ENCODE measurements around the gene GPR141. TPM values are rescaled to one million over a fixed set of nuclear protein-coding genes. Genes with fewer than 3 reads are reported as not detected.

The GPR141 gene
- total and polyA plus RNA-seq, 2 donors (not counting 3 experiments of a cell fraction or from before 2014, with no cell fraction given), result not detected

DNA sequence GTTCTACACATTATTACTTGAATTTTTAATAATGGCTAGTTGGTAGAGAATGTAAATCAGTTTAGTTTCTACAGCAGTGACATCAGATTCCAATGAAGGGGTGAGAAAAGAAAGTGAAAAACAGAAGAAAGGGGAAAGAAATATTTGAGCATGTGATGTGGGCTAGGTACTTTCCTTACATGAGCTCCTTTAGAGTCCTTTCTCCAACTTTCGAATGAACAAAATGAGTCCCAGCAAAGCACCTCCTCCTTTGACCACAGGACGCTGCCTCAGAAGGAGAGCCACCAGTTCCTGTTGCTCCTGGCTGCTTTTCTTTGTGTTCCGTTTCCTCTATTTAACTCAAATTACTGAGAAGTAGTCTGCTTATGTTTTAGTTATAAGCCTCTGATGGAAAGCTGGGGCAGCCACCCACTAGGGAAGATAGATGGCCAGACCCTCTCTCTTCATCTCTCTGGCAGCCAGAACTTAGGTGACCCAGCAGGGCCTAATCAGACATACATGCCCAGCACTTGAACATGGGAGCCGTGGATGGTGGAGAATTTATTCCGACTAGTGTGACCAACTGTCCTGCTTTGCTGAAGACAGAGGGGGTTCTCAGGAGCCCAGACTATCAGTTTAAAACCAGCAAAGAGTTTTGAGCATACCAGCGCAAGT, 82.4 kb downstream of the GPR141 start:
- no TSS peak for BruUV-seq (replicated peaks)
- DNase-seq (ENCODE audit: low read depth, low spot score), result no peak
- no peak for FAIRE-seq
- Histone ChIP-seq H4K20me1 (replicated peaks; ENCODE audit: control insufficient read depth, extremely low read depth, insufficient read depth, low read length) (no peaks in the 10 kb centered on the region), H3K4me3 (replicated peaks in 1 of 3; ENCODE audit: insufficient read depth in 1 of 3, low read depth in 1 of 3, low read length in 3 of 3) (no peak overlapping the region), H2AFZ (ENCODE audit: low read depth, low read length) (no peak overlapping the region), H3K4me1 (ENCODE audit: control insufficient read depth, extremely low read depth, insufficient read depth, low read length) (no peaks in the 10 kb centered on the region), H3K27me3 (ENCODE audit: control insufficient read depth in 2 of 2, insufficient read depth in 2 of 2, low read length in 2 of 2) (no peaks in the 10 kb centered on the region), H3K9me3 (replicated peaks; ENCODE audit: control insufficient read depth, insufficient read depth, low read length) (no peaks in the 10 kb centered on the region), H3K79me2 (ENCODE audit: control insufficient read depth, insufficient read depth, low read length) (no peaks in the 10 kb centered on the region), H3K27ac (ENCODE audit: insufficient read depth, low read depth, low read length) (no peak overlapping the region), H3K4me2 (ENCODE audit: insufficient read depth, low read length) (no peak overlapping the region), H3K36me3 (ENCODE audit: control insufficient read depth in 2 of 2, extremely low read depth in 1 of 2, insufficient read depth in 2 of 2, low read length in 2 of 2) (no peaks in the 10 kb centered on the region), H3K9ac (replicated peaks; ENCODE audit: extremely low read depth, insufficient read depth, low read length) (no peak overlapping the region), H3K9me1 (replicated peaks; ENCODE audit: control insufficient read depth, extremely low read depth, insufficient read depth, low read length) (no peaks in the 10 kb centered on the region)
- no peak for TF ChIP-seq GATA2 (IDR thresholded peaks at IDR 0.05; ENCODE audit: insufficient read depth, insufficient read length, low read depth, low read length)
- no peak for TF ChIP-seq JUN (IDR thresholded peaks at IDR 0.05; ENCODE audit: borderline replicate concordance, insufficient read depth, insufficient read length, low read depth)
- TF ChIP-seq, protein P1, sequence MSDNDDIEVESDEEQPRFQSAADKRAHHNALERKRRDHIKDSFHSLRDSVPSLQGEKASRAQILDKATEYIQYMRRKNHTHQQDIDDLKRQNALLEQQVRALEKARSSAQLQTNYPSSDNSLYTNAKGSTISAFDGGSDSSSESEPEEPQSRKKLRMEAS (IDR thresholded peaks at IDR 0.05; ENCODE audit: insufficient read depth, insufficient read length), result no peak
- TF ChIP-seq, protein P2, sequence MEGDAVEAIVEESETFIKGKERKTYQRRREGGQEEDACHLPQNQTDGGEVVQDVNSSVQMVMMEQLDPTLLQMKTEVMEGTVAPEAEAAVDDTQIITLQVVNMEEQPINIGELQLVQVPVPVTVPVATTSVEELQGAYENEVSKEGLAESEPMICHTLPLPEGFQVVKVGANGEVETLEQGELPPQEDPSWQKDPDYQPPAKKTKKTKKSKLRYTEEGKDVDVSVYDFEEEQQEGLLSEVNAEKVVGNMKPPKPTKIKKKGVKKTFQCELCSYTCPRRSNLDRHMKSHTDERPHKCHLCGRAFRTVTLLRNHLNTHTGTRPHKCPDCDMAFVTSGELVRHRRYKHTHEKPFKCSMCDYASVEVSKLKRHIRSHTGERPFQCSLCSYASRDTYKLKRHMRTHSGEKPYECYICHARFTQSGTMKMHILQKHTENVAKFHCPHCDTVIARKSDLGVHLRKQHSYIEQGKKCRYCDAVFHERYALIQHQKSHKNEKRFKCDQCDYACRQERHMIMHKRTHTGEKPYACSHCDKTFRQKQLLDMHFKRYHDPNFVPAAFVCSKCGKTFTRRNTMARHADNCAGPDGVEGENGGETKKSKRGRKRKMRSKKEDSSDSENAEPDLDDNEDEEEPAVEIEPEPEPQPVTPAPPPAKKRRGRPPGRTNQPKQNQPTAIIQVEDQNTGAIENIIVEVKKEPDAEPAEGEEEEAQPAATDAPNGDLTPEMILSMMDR (IDR thresholded peaks at IDR 0.05; ENCODE audit: extremely low read depth in 1 of 2, insufficient read depth in 1 of 2, low read depth in 1 of 2, low read length in 2 of 2), result no peak
- TF ChIP-seq MYC (IDR thresholded peaks at IDR 0.05; ENCODE audit: low read depth, low read length), result no peak
- TF ChIP-seq POLR2A (IDR thresholded peaks at IDR 0.05; ENCODE audit: low read depth, low read length), result no peak
- no peak for TF ChIP-seq POLR2AphosphoS5 (IDR thresholded peaks at IDR 0.05; ENCODE audit: insufficient read depth, low read depth, low read length)
- intact Hi-C loops (cut with micrococcal nuclease), result no loop called here
- dilution Hi-C loops (cut with MboI; ENCODE audit: extremely low pct_ligation_motif_present, low sequenced_read_pairs), result no loop called here
- ChIA-PET CTCF (no interaction called here), POLR2A (no interaction called here)
